WTC11 (cell line): ENCODE measurements around the gene MRPL34.

Experiments
- CTCF ChIP-seq: fragments of 200-600 bp; IDR thresholded peaks from 2 replicates; pipeline ENCODE4 v1.8.0; 2022; ENCODE audit warnings: antibody characterized with exemption
- ESRRA ChIP-seq: sonication (generic); formaldehyde crosslinking; IDR thresholded peaks from 2 replicates; pipeline ENCODE4 v1.8.1; 2022; ENCODE audit warnings: mild to moderate bottlenecking, missing genetic modification reagents, borderline replicate concordance
- ETV6 ChIP-seq: sonication (generic); formaldehyde crosslinking; IDR thresholded peaks from 2 replicates; pipeline ENCODE4 v1.8.1; 2022; ENCODE audit warnings: mild to moderate bottlenecking, missing genetic modification reagents
- FOXJ3 ChIP-seq: sonication (generic); formaldehyde crosslinking; IDR thresholded peaks from 2 replicates; pipeline ENCODE4 v1.9.0; 2021; ENCODE audit warnings: missing genetic modification reagents, mild to moderate bottlenecking, borderline replicate concordance
- SOX15 ChIP-seq: fragments of 250-450 bp; sonication (Bioruptor Pico); IDR thresholded peaks from 2 replicates; pipeline ENCODE4 v1.9.0; 2021; ENCODE audit warnings: mild to moderate bottlenecking
- TF ChIP-seq, protein P1 (sequence below): sonication (generic); formaldehyde crosslinking; IDR thresholded peaks from 2 replicates; pipeline ENCODE4 v1.8.0; 2022; ENCODE audit warnings: mild to moderate bottlenecking, missing genetic modification reagents
- TF ChIP-seq, protein P2 (sequence below): sonication (generic); formaldehyde crosslinking; IDR thresholded peaks from 2 replicates; pipeline ENCODE4 v1.8.1; 2022; ENCODE audit warnings: mild to moderate bottlenecking, missing genetic modification reagents, moderate library complexity, borderline replicate concordance

DNA sequence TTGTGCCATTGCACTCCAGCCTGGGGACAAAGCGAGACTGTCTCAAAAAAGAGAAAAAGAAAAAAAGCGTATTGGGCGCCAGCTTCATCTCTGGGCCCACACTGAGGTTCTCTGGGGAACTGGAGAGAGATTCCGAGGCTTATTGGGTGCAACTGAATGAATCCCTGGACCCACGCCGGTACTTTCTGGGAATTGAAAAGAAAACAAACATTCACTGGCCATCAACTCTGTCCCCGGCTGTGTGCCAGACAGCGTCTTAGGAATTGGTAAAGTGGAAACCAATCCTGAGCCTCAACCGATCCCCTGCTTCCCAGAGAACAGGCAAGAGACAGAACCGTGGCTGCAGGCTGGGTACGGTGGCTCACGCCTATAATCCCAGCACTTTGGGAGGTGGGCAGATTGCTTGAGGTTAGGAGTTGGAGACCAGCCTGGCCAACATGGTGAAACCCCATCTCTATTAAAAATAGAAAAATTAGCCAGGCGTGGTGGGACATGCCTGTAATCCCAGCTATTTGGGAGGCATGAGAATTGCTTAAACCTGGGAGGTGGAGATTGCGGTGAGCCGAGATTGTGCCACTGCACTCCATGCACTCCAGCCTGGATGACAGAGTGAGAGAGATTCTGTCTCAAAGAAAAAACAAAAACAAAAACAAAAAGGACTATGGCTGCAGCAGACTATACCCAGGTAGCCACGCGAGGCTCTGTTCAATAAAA lies 20.4 kb downstream of the MRPL34 start:
- TF ChIP-seq CTCF (no peak), FOXJ3 (CRISPR knock-in tag) (no peak), SOX15 (CRISPR knock-in tag) (no peak), ESRRA (no peak), ETV6 (no peak)
- TF ChIP-seq, protein P1, sequence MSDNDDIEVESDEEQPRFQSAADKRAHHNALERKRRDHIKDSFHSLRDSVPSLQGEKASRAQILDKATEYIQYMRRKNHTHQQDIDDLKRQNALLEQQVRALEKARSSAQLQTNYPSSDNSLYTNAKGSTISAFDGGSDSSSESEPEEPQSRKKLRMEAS (CRISPR knock-in tag) = no peak
- TF ChIP-seq, protein P2, sequence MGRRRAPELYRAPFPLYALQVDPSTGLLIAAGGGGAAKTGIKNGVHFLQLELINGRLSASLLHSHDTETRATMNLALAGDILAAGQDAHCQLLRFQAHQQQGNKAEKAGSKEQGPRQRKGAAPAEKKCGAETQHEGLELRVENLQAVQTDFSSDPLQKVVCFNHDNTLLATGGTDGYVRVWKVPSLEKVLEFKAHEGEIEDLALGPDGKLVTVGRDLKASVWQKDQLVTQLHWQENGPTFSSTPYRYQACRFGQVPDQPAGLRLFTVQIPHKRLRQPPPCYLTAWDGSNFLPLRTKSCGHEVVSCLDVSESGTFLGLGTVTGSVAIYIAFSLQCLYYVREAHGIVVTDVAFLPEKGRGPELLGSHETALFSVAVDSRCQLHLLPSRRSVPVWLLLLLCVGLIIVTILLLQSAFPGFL (CRISPR knock-in tag) = no peak
